VCaP (cell line): Measurements from ENCODE around the gene SLC1A2.

Experiments
- H3K27ac ChIP-seq: fragments of 450-650 bp; 2 replicates; pipeline ENCODE4 v1.5.1; 2017
- TF ChIP-seq, protein P1 (sequence below): fragments of 450-650 bp; conservative IDR thresholded peaks from 2 replicates; pipeline ENCODE4 v1.5.1; 2017; ENCODE audit warnings: mild to moderate bottlenecking, moderate library complexity

Gene SLC1A2

DNA sequence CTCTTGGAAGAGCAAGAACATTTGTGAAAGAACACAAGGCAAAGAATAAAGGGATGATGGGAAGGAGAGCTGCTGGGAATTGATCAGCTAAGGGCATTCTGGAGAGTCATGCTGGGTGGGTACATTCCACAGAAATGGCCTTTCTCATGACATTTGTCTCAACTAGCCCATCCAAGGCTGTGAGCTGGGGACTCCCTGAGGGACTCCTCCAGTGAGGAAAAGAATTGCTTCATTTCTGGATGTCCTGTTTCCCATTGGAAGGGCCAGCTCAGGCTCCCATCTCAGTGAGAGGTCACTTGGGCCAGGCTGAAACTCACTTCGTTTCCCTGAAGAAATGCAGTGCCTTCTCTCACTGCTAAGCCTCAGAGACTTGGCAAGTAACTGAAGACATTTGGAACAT lies 173.6 kb downstream of the SLC1A2 start:
- TF ChIP-seq, protein P1, sequence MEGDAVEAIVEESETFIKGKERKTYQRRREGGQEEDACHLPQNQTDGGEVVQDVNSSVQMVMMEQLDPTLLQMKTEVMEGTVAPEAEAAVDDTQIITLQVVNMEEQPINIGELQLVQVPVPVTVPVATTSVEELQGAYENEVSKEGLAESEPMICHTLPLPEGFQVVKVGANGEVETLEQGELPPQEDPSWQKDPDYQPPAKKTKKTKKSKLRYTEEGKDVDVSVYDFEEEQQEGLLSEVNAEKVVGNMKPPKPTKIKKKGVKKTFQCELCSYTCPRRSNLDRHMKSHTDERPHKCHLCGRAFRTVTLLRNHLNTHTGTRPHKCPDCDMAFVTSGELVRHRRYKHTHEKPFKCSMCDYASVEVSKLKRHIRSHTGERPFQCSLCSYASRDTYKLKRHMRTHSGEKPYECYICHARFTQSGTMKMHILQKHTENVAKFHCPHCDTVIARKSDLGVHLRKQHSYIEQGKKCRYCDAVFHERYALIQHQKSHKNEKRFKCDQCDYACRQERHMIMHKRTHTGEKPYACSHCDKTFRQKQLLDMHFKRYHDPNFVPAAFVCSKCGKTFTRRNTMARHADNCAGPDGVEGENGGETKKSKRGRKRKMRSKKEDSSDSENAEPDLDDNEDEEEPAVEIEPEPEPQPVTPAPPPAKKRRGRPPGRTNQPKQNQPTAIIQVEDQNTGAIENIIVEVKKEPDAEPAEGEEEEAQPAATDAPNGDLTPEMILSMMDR, result no peak
- H3K27ac ChIP-seq, result no peak overlapping the region

DNA sequence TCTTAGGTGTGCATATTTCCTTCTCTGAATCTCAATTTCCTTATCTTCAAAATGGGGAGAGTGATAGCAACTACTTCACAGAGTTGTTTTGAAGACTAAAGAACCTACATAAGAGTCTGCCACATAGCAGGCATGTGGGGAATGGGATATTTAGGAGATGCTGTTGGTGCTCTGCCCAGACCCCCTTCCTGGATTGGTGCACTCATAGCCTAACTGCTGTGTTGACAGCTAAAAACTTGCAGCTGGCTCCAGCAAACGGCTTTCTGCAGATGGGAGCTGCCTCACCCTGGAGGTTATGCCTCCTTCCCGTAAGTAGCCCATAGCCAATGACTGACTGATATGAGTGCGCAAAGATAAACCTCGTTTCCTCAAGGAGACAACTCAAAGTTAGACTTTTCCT lies 174.3 kb downstream of the SLC1A2 start:
- TF ChIP-seq, protein P1, result no peak
- no peak overlapping the region for H3K27ac ChIP-seq

DNA sequence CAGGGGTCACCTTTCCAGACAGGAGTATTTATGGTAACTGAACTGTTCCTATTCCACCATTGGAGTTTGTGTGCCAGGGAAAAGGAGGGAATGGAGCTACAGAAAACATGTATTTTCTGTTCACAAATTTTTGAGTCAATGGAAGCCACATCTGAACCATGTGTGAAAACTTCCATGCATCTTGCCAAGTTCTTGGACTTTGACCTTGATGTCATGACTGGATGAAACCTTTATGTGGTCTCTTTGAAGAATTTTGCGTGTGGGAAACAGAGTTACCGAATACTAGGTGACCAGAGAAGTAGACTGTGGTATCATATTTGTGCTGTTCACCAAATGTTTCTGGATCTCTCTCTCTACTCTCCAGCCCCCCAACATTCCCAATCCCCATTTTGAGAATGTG lies 175.6 kb downstream of the SLC1A2 start:
- TF ChIP-seq, protein P1, result no peak
- H3K27ac ChIP-seq, result no peak overlapping the region

DNA sequence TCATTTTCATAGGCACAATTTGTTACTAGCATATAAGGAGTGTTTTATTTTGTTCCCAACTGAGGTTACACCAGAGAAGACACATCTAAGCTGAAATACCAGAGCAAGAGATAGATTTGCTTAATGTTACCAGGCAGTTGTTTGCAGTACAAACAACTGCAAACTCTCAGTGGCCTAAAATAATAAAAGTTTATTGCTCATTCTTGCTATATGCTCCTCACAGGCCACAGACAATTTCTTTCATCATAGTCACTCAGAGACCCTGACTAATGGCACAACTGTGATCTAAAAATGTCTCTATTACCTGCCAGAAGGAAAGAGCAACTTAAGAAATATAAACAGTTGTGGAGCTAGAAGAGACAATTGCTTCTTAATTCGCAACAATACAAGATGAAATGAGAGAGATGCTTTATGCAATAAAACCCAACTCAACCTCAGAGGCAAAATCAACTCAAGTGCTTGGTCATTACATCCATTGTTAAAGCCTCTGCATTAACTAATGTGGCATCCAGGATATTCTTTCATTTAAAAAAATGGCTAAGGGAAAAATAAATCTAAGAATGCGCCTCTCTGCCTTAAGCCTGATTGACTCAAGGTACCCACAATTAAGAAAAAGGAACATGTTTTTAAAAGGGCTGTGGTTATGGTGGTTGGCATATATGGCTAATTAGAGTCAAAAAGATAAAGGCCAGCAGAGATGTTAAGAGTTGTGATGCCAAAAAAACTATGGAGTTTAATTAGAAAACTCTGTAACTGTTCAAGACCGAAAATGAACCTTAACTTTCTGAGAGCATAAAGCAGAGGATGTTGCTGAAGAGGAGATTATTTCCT lies 176.7 kb downstream of the SLC1A2 start:
- TF ChIP-seq, protein P1, result no peak
- H3K27ac ChIP-seq, result no peak overlapping the region

DNA sequence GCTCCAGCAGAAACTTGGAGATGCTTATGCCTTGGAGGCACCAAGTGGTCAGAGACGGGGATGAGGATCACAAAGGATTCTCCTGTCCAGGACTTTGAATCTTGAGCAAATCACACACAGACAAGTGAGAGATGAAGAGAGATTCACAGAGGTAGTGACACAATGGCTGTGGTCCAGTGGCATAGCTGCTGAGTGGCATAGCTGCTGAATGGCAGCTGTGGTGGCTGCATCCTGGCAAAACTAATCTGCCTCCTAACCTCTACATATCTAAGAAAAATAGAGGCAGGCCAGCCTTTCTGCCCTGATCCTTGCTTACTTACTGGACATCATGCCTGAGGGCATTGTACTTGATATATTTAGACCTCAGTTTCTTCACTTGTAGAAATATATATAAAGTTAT lies 177.8 kb downstream of the SLC1A2 start:
- TF ChIP-seq, protein P1, result no peak

DNA sequence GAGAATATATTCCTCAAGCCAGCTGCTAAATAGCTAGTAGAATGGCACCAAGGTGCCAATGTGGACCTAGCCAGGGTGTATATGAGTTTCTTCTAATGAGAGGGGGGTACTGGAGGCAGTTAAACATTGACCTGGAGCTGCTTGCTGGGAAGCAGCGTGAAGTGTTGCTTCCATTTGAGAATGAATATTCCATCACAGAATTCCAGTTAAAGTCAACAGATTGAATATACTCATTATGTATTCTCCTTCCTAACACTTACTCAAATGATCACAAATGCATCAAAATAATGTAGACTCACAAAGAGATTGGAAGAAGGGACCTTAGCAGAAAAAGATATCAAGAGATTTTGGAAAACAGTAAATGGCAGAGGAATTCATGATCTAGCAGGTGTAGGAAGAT lies 178.3 kb downstream of the SLC1A2 start:
- H3K27ac ChIP-seq, result no peak overlapping the region
- TF ChIP-seq, protein P1, result no peak

More for the DNA sequence above, 177.8 kb downstream of the SLC1A2 start:
- no peak overlapping the region for H3K27ac ChIP-seq

DNA sequence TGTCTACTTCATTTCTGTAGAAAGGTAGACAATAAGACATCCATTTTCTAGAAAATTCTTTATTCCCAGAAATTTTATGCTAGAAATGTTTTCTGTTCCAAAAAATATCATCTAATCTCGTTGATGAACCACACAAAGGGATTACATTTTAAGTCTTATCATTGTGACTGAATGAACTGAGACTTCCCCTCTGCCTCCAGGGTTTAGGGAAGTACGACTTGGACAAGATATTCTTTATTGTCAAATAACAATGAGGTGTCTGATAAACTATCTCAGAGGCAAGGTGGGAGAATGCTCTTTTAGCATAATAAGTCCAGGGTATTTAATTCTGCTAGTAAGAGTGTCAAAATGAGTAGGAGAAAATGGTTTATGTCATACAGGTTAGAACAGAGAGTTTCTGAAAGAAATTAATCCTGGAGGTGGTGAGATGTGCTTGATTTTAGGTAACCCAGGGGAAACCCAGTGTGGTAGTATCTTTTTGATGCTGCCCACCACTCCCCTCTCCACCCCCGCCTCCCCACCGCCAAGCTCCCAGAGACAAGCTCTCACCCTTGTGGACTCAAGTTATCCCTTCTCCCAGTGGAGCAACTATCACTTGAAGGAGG lies 179.8 kb downstream of the SLC1A2 start:
- TF ChIP-seq, protein P1, result no peak
- H3K27ac ChIP-seq, result no peak overlapping the region
